Stimulated activated CD4-positive, alpha-beta T cell treated with anti-CD3 and anti-CD28 coated beads, Interleukin-4, amount 100 ng/mL, for 1 hour (primary cell): ENCODE measurements around the gene CLDN20.
"Not testable (repeated sequence)": the region's sequence is repeated elsewhere in the genome, so short reads cannot be mapped to it uniquely, and the experiment has no call there.

Experiments used
- DNase-seq: peaks from one replicate; pipeline ENCODE4 v3.0.0-alpha.2; 2020

The CLDN20 gene

DNA sequence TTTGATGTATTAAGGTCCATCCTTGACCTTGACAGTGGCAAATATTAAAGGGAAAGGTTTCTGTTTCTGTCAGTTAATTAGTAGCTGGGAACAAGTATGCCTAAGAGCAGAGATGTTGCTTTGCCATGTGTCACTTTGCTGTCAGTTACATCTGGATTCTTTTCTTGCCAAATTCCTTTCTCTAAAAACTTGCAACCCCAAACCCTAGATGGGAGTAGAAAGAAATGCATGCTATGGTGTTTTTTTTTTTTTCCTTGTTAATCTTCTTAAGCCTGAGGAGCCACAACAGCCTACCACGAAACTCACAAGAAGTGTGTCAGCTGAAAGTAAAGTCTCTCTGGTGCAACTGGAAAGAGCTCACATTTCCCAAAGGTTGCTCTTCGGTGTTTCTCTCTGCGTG, 18.0 kb upstream of the CLDN20 start:
- DNase-seq = no peak

- no peak for DNase-seq
These were observed 17.0 kb upstream of the CLDN20 start for GRCh38 chr6:155246825-155247224.

DNA sequence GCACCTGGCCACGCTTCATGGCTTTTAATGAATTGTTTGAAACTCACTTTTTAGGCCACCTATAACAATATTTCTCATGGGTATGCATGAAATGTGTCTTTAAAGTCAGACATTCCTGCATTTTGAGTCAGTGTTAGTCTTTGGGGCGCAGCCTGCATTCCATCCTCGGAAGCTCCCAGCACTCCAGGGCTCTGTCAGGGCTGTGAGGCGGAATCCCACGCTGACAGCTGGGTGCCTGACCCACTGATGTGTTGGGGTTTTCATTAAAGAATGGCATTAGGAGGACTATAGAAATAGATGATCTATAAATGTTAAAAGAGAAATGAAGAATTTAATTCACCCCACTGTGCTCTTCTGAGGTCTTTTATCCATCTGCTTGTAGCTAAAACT, 16.2 kb upstream of the CLDN20 start:
- DNase-seq = no peak

DNA sequence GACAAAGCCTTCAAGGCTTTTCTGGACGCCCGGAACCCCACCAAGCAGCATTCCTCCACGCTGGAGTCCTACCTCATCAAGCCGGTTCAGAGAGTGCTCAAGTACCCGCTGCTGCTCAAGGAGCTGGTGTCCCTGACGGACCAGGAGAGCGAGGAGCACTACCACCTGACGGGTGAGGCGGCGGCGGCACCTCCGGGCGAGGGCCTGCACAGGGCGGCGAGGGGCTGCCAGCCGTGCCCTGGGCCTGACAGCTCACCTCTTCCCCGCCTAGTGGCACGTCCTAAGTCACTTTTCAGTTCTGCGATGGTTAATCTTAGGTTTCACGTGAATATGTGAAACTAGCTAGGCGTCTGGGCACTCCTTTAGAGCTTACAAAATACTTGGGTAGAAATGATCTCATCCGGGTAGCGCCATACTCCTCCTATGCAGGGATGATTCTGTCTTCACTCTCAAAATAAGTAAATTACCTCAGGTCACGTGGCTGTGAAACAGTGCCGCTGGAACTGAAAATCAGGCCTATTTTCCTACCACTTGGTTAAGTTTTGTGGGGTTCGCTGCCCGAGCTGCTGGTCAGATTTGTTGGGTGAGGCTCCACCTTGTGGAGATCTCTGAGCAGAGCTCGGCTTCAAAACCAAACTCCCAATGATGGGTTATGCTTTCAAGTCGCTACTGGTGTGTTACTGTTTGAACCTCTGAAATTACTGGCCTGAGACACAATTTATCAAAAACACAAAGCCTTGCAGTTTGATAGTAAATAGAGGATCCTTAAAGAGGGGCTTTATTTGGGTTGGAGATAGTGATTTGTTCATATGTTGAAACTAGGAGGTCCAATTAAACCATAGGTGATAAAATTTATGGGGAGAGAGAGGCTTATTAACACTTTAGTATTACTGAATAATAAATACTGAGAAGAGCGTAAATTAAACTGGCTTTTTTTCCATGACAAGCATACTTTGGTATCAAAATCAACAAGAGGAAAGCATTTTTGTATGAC, 15.5 kb upstream of the CLDN20 start:
- peak; percentile 26 for DNase-seq

DNA sequence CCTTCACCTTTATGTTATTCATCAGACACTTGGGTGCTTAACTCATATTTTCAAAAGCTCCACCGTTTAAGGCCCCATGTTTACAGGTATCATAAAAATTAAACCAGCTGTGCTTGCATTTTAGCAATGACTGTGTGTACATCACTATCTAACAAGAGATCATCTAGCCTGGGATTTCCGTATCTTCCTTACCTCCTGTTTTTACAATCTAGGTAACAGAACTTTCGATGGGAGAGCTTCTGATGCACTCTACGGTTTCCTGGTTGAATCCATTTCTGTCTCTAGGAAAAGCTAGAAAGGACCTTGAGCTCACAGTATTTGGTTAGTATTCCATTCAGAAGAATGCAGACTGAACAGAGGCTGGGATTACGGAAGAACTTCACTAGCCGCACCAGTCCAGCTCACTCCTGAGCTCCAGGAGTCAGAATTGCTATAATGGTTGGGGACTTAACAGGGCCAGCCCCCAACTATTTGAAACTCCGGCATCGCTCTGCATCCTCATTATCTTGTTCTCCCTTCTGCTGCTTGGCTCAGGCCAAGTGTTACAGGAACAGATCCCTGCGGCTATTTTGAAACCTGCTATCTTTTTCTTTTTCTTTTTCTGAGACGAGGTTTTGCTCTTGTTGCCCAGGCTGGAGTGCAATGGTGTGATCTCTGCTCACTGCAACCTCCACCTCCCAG, 13.0 kb upstream of the CLDN20 start:
- DNase-seq = no peak

- no peak for DNase-seq
These were observed 11.2 kb upstream of the CLDN20 start for GRCh38 chr6:155252581-155252980.

GRCh38 chr6:155253337-155253736, 10.5 kb upstream of the CLDN20 start:
- DNase-seq = no peak

- no peak for DNase-seq
These were observed 9.7 kb upstream of the CLDN20 start for GRCh38 chr6:155254139-155254538.

- DNase-seq = no peak
These were observed 7.6 kb upstream of the CLDN20 start for GRCh38 chr6:155256122-155256795.

DNA sequence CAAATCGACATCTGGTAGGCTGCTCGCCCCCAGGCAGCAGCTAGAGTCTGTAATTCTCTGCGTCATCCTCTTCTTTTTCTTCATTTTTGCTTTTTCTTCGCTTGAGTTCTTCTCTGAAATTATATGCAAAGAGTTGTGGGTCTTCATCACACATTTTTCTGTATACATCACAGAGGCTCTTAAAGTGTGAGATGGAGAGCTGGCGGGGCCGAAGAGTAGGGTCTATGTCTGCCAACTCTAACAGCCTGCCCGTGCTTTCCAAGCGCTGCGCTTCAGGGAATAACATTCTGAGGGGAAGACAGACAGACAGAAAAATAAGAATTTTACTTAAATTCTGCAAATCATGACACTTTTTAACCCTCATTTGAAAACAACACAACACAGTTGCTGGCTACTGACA, 6.0 kb upstream of the CLDN20 start:
- no peak for DNase-seq

GRCh38 chr6:155259204-155259603, 4.6 kb upstream of the CLDN20 start:
- DNase-seq = no peak

- no peak for DNase-seq
These were observed 3.9 kb upstream of the CLDN20 start for GRCh38 chr6:155259897-155260296.

DNA sequence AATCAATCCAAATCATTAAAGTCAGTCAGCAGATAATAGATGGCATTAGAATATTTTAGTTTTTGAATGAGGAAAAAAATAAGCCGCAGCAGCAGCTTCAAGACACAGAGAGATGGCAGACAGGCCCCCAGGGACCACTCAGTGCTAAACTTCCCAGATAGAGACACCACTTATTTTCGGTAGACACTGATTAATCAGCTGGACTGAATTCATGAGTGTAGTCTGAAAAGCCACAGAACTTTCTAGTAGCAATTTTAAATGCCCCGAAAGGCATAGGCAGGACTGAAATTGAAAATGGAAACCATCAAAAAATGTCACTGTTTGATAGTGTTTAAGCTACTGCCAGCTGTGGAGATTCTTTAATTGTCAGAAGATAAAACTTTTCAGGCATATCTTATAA, 3.1 kb upstream of the CLDN20 start:
- no peak for DNase-seq

DNA sequence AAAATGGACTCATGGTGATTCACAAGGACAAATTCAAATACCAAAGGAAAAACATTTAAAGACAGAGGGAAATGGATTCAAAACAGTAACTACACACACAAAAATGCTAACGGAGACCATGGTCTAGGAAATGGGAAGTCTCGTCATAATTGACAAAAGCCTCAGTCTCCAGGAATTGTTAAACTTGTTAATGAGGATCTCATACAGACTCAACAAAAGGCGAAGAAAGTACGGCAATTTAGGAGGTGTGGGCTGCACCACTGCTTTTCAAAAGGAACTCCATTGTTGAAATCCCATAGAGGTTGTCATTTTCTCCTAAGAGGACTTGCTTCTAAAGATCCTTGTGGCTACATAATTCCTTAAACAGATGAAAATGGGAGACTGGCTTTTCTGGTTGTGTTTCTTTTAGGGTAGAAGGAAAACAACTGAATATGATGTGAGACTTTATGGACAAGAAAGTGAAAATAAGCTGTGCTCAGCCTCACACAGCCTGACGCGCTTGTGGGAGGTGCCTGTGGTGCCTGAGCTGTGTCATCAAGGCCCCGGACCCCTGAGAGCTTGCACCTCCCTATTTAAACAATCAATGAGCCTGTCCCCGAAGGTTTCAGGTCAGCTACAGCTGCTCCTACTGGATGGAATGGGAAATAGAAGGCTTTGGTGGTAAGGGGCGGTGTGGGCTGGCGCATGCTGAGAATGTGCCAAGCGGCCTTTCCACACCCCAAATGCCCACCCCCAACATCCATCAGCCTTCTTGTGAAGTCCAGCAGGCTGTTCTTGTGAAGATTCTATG, 2.5 kb upstream of the CLDN20 start:
- DNase-seq = no peak

DNA sequence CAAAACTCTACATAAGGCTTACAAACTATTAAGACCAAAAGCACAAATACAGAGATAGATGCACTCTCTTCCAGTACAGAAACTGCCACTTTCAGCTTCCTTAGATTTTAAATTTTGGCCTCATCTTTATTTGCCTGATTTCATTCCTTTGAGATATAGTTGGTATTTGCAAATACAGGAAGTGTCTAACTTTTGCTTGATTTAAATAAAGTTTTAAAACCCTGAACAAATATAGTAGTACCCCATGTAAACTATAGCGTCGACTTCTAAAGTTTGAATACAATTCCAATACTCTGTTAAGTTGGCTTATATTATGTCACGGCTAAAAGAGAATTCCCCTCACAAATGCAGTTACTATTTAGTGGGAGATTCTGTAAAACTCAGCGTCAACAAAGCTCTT, 1.2 kb upstream of the CLDN20 start:
- no peak for DNase-seq

GRCh38 chr6:155264693-155265320, 994 bp downstream of the CLDN20 start:
- no peak for DNase-seq

GRCh38 chr6:155265843-155266535, 2.2 kb downstream of the CLDN20 start:
- DNase-seq = no peak

- no peak for DNase-seq
These were observed 3.6 kb downstream of the CLDN20 start for GRCh38 chr6:155267411-155267810.

- not testable (repeated sequence) for DNase-seq
These were observed 4.5 kb downstream of the CLDN20 start for GRCh38 chr6:155268088-155268867.

- no peak for DNase-seq
These were observed 6.0 kb downstream of the CLDN20 start for GRCh38 chr6:155269765-155270164.

- no peak for DNase-seq
These were observed 6.8 kb downstream of the CLDN20 start for GRCh38 chr6:155270561-155271091.
